HG02623 (cell line): ENCODE measurements around the gene IFT43.

Source experiments
- ATAC-seq: cut with Tn5 transposase; IDR thresholded peaks from one replicate; pipeline ENCODE4 v1.9.1; 2021; ENCODE audit warnings: moderate library complexity; ENCODE audit not compliant: unreplicated experiment

IFT43 gene

DNA sequence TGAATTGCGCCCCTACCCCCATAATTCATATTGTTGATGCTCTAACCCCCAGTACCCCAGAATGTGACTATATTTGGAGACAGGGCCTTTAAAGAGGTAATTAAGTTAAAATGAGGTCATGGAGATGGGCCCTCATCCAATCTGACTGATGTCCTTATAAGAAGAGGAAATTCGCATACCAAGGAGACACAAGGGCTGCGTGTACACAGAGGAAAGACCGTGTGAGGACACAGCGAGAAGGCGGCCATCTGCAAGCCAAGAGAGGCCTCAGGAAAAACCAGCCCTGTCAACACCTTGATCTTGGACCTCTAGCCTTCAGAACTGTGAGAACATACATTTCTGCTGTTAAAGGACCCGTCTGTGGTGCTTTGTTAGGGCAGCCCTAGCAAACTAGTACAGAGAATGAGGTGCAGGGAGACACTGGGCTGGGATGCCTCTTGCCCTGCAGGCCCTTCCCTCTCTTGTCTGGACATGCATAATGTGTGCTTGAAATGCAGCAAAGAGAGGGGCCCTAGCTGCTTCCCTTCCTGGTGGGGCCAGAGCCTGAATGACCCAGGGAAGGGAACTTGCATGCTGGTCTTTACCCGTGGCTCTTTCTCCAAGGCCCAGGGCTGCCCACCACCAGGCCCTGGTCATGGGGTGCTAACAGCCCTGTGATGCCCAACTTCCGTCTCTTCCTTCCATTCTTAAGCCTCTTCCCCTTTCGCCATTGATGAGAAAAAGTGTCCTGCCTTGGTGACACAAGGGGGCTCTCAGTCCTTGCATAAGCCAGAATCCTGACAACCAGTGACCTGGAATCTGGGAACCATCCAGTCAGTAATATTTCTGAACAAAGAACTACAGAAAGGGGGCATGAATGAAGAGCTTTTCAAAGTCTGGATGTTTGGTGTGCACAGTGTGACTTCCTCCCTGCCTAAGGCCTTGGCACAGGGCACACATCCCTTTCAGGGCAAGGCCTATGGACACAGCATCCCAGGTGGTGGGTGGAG lies 116.1 kb downstream of the IFT43 start:
- no peak for ATAC-seq

DNA sequence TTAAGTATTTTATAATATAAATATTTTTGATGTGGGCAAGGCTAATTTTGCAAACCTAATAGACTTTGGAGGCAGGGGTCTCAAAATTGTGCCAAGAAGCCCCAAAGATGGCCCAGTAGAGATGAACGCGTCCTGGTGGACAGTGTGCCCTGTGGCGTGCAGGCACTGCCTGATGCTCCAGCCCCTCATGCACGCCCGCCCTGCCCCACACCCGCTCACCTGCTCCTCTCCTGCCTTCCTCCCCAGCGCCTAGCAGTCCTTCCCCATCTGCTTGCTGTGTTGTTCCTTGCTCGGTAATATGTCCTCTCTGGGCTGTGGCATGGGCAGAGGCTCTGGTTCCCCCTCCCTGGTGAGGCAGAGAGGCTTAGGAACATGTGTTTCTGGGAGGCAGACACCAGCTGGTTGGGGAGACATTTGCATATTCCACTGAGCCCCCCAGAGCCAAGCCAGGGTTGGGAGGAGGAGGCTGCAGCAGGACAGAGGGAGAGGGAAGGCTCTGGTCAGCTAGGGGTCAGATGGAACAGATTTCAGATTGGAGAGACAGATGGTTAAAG lies 119.3 kb downstream of the IFT43 start:
- no peak for ATAC-seq

DNA sequence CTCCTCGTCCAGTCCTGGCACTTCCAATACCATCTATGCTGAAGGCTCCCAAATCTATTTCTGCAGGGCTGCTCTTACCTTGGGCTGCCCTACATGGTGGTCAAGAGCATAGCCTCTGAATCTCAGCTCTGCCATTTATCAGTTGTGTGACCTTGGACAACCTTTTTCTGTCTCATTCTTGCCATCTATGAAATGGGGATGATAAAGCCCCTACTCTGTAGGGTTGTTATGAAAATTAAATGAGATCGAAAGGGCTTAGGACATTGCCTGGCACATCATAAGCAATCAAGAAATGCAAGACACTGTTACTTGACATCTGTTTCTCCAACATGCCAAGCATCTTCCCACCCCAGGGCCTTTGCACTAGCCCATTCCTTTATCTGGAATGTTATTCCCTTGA lies 120.6 kb downstream of the IFT43 start:
- ATAC-seq: no peak

DNA sequence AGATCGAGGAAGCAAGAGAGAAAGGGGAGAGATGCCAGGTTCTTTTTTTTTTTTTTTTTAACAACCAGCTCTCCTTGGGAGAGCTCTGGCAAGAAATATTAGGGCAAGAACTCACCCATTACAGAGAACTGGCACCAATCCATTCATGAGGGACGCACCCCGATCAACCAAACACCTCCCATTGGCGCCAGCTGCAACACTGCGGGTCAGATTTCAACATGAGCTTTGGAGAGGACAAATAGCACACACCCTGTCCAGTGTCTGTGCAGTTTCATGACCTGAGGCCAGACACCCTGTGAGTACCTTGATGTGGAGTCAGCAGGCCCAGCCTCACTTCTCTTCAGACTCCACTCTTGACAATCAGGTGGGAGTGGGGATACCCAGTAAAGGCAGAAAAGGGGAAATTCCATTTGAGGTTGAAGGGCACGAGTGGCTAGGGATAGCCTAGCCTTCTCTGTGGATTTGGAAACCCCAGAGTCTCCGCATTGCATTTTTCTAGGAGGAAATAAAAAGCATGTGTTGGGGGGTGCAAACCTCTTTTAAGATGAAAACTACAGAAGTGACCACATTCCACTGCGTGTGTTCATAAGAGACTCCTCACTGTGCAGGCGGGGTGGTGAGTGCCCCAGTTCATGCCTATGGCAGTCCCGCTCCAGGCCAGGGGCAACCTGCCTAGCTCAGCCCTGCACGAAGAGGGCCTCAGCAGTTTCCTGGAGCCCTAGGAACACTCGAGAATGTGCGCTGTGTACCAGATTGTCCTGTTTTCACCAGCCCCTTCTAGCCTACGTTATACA lies 123.7 kb downstream of the IFT43 start:
- no peak for ATAC-seq

DNA sequence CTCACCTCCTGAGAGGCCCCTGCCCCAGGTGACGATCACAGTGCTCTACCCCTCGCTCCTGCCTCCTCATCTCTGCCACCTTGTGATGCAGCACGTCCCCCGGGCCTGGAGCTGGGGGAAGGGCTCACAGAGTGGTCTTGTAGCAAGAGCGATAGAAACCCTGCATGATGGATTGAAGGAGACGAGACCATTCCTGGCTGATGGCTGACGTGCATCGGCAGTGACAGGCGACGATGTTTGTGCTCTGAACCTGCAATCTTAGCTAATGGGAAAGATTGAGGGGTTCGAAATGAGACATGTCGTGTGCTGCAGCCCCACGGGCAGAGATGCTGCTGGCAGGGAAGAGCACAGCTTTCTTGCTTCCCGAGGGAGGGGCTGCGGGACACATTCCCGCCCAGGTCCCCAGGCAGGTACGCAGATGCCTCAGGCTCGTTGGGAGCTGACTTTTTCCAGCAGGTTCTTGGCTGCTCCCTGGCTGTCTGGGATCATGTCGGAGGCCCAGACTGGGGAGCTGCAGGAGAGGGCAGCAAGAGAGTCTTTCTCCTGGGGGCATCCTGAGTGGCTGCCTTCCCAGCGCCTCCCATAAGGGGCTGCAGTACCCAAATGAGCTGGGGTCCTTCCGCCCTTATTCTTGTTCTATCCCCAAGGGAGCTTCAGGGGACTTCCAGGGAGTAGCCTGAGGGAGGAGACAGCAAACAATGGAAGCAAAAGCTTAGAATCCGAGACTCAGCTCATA lies 127.5 kb downstream of the IFT43 start:
- ATAC-seq: no peak

DNA sequence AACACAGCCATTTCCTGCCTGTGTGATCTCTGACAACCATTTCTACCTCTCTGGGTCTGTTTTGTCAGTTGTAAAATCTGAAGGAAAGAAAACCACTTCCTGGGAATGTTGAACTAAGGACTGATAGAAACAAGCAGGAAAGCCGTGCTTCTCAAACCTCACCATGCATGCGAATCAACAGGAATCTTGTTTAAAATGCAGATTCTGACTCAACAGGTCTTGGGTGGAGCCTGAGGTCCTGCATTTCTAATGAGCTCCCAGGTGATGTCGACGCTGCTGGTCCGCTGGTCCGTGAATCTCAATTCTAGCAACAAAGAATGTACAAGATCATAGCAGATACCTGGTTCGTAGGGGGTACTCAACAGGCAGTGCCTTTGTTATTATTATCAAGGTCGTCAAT lies 128.1 kb downstream of the IFT43 start:
- ATAC-seq: no peak

DNA sequence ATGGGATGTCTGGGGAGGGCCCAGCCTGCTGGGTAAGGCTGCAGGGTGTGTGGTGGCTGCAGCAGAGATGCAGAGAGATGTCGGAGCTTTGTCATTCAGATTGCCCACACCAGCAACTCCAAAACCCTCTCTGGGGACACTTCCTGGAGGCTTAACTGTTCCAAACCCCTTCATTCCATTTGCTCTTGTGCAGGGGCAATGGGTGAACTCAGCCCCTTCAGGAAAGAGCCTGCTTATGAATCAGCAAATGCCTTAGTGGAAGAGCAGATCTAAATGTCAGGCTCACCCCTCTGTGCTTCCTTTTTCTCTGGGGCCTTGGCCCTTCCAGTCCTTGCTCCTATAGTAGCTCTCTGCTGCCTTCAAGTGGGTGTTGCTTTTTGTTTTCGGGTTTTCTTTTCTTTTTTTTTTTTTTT lies 129.5 kb downstream of the IFT43 start:
- no peak for ATAC-seq

DNA sequence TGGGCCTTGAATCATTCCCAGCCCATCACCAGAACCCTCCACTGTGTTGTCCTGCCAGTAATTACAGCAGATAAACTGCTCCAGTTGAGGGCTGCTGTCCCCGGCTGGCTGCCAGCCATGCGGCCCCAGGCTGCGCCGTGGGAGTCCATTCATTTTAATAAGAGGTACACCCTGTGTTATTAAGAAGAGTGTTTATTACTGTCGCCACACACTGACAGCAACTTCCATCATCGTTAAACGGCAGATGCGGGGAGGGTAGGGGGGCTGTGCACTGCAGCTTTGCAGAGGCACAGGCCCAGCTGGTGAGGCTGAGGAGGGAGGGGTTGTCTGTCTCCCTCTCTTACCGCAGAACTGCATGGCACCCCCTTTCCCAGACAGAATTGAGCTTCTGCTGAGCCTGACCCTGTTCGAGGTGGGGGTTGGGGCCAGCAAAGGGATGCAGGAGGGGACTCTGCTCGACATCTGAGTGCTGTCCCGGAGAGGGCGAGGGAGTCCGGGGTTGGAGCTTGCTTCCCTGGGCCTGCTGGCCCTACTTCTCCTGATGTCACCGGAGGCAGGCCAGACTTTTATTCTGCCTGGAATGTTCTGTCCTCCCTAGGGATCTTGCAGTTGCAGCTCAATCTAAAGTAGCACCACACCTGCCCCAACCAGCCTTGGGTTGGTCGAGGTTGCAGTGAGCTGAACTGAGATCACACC lies 132.4 kb downstream of the IFT43 start:
- ATAC-seq: no peak

DNA sequence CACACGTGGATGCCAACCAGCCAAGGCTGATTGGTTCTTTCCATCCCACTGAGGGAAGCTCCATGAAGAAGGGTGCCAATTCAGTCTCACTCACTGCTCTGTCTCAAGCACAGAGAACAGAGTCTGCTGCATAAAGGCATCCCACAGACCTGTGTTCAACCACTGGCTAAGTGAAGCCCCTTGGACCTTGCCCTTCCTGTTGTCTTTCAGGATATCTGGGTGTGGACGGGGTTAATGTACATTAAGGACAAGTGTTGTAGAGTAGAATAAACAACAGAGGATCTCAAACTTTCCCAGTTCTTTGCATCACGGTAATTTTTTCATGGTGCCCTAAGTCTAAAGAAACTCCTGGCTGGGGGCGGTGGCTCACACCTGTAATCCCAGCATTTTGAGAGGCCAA lies 133.0 kb downstream of the IFT43 start:
- no peak for ATAC-seq

DNA sequence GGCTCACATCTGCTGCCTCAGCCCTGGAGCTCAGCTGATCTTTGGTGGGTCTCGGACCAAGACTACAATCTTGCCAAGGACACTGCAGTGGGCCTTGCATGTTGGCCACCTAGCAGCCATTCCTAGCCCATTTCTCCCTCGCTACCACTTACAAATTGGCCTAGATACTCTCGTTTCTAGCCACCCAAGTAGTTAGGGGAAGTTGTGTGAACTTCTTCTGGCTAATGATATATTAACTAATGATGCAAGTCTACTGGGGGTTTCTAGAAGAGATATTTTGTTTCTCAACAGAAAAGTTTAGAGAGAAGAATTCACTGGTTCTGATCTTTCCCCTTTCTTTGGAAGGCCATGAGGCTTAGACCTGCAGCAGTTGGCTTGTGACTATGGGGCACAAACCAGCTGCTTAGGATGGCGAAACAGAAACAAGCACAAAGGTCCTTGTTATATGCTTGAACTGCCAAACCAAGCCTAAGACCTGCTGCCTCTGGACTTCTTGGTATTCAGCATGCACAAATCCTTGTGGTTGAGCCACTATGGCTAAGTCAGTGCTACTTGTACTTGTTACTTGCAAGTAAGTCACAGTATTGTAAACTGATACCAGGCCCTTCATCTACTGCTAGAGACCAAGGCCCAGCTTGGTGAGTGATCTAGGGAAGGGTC lies 135.7 kb downstream of the IFT43 start:
- ATAC-seq: no peak

DNA sequence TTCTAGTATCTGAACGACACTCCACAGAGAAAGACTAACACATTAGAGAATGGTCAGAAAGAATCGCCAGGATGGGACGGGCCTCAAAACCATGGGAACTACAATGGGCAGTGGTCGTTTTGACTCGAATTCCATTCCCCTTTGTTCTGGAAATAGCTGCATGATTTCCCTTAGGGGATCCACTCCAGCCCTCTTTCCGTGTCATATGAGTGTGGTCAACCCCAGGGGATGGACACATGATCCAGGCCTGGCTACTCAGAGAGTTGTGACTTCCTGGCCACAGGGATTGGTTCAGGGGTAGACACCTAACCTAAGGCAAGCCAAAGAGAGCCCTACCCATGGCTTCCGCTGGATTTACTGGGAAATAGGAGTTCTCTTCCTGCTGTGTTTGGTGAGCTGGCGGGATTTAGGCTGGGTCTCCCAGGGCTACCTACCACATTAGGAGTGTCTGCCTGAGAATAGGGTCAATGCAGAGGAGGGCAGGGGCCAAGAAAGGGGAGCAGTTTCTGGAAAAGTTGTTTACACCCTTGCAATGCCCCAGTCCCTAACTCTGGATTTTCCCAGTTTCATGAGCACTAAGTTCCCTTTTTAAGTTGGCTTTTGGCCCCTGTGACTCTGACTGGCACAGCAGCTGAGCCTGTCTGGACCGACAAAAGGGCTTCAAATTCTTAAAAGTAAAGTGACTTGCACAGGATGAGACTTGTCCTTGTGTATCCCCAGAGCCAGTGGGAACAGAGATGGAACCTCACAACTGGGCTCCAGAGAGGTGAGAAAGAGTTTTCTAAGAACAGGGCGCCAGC lies 138.1 kb downstream of the IFT43 start:
- no peak for ATAC-seq

DNA sequence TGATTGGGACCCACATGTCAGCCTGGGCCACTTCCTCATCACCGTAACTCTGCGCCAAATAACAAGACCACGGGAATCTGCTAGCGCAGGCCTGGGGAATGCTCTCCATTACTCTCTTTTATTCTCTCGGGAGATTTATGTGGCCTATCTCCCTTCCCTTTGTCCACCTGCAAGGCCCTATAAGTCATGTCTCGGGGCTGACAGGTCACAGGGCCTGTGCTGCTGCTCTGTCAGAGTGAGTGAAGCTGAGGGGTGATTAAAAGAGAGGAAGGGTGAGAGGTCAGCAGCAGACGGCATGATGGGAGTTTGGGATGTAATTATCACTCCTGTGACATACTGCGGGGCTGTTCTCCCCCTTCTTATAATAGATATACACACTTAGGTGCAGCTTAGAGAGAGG lies 139.9 kb downstream of the IFT43 start:
- no peak for ATAC-seq

DNA sequence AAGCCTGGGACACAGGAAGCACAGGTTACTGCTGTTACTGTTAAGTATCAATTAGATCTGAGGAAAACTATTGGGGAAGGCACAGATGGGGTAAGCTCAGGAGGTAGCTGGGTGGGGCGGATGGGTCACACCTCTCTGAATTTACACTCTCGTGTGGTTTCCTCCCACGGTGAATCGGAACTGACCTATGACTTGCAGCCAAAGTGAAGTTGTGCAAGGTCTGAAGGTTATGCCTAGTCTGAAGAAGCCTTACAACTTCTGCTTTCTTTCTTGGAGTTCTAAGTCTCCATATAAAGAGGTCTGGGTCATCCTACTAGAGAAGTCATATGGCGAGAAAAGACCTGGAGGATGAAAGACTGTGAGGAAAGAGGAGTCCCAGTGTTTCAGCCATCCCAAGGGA lies 140.5 kb downstream of the IFT43 start:
- ATAC-seq: no peak

DNA sequence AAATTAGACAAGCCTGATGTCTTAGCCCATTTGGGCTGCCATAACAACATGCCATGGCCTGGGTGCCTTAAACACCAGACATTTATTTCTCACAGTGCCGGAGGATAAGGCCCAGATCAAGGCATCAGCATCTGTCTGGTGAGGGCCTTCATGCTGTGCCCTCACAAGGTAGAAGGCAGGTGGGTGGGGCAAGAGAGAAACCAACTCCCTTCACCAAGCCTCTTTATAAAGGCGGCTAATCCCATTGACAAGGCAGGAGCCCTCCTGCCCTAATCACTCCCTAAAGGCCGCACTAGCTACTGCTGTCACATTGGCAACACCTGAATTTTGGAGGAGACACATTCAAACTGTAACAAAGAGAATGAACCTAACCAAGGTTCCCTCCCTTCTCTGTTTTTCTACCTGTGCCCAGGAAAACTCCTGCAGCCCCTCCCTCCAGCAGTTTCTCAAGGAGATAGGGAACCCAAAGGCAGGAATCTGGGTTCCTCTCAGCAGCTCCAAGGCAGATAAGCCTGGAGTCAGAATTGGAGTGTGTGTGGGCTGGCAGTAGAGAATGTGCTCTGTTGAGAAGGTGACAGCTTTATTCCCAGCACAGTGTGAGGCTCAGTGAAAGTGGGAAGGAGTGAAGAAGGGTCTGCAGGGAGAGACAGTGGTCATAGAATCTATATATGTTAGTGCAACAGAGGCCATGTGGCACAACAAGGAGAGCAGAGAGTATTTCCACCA lies 144.5 kb downstream of the IFT43 start:
- no peak for ATAC-seq

DNA sequence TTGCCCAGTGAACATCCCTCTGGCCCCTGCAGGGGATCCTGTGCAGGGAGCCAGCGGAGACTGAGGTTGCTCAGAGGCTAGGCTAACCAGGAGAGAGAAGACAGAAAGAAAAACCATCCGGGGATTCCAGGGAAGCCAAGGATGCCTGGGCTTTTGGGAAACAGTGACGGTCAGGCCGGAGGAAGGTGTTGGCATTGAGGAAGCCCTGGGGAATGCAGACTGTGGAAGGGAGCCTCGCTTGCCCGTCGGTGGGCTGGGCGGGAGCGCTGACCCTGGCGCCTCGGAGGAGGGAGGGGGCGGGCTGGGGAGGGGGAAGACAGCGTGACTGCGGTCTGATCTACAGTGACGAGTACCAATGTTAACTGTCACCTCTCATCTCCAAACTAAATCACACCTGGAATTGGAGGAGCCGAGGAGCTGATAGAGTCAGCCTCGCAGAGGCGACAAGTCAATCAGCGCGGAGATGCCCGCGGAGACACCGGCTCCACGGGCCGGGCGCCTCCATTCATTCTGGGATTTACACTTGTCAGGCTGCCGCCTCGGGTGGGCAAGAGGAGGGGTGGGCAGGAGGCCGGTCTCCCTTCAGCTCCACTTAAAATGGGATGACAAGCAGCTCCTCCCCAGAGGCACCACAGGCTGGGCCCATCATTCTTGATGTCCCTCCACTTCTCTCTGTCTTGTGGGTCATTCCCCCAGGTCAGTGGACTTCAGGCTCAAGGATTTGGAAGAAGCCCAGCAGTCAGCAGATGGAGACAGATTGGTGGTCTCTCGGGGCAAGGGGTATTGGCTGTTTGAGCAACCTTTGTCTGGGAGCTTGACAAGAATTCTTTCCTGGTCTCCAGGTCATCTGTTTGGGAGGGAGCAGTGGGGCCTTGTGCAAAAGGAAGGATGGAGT lies 145.8 kb downstream of the IFT43 start:
- no peak for ATAC-seq

DNA sequence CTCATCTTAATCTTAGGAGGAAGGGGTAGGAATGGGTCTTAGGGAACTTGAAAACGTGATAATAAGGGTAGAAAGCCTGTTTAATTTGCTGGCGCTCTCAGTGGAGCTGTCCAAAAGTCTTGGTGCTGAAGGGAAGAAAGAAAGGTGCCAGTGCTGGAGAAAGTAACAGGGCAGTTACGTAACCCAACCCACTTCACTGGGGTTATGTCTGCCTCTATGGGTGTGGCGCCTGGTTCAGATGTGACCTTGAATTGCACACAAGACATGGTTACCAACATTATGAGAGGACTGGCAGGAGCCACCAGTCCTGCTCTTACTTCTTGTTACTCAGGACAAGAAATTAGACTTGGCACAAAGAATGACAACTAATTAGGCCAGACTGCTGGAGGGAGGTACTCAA lies 147.5 kb downstream of the IFT43 start:
- ATAC-seq: no peak
